Uterus (tissue), 4 donors: ENCODE data around the gene PHF3. TPM values are rescaled to one million over a fixed set of nuclear protein-coding genes. Genes with fewer than 3 reads are reported as not detected.
A peak's percentile ranks its signal among the peaks of the same experiment; 100 is the strongest.

Experiments
- DNase-seq, 2 donors: peaks; one replicate each; pipeline ENCODE4 v3.0.0-alpha.2; 2019 to 2020
- H3K27ac ChIP-seq, 2 donors: fragments of 200-600 bp; sonication (generic); 1 replicate in 1 of 2; 2 replicates in 1 of 2; pipeline ENCODE4 v1.5.1; 2016 to 2018
- H3K27me3 ChIP-seq, 2 donors: fragments of 200-600 bp; sonication (generic); one replicate each; pipeline ENCODE4 v1.5.1; 2018 to 2019; ENCODE audit warnings: control low read depth in 1 of 2
- H3K36me3 ChIP-seq, 2 donors: fragments of 200-600 bp; sonication (generic); one replicate each; pipeline ENCODE4 v1.5.1; 2019; ENCODE audit warnings: control low read depth in 1 of 2
- H3K4me1 ChIP-seq, 2 donors: fragments of 200-600 bp; sonication (generic); one replicate each; pipeline ENCODE4 v1.5.1; 2018 to 2019; ENCODE audit warnings: control low read depth in 1 of 2
- H3K4me3 ChIP-seq, 2 donors: fragments of 200-600 bp; sonication (generic); 1 replicate in 1 of 2; 2 replicates in 1 of 2; pipeline ENCODE4 v1.5.1; 2018 to 2019; ENCODE audit warnings: mild to moderate bottlenecking in 1 of 2
- H3K9me3 ChIP-seq, 2 donors: fragments of 200-600 bp; sonication (generic); one replicate each; pipeline ENCODE4 v1.5.1; 2019; ENCODE audit warnings: control low read depth in 1 of 2
- CTCF ChIP-seq, 4 experiments: fragments of 200-600 bp in 2 of 4; fragments of 450-650 bp in 2 of 4; sonication (generic) in 2 of 4; IDR thresholded peaks; one replicate each; pipeline ENCODE4 v1.5.1; 2016 to 2019; ENCODE audit warnings: antibody characterized with exemption in 4 of 4, mild to moderate bottlenecking in 2 of 4, moderate library complexity in 1 of 4
- POLR2A ChIP-seq, 2 donors: fragments of 450-650 bp; IDR thresholded peaks; one replicate each; pipeline ENCODE4 v1.6.1; 2016; ENCODE audit warnings: antibody characterized with exemption in 2 of 2, mild to moderate bottlenecking in 1 of 2, moderate library complexity in 1 of 2
- intact Hi-C: fragments of 100-400 bp; cut with DNase I; formaldehyde crosslinking; loops from one replicate; pipeline ENCODE4 v1.15.1; 2023; ENCODE audit warnings: low total_unique reads
- total RNA-seq, 4 donors: library from RNA; depleted of rRNA in 3 of 4; stranded (reverse); fragments of >200 nt in 3 of 4; gene quantifications; one replicate each; pipeline versions ENCODE4 v1.1.0 to v1.2.4, GENCODE V29; 2014 to 2023
- donor health status: DM: yes; HTN: yes; CAD: no.

Gene PHF3
- total RNA-seq, 4 donors from 2014 or later, result 65.8 to 144 (median 117) TPM

- no peaks in the 10 kb centered on the region for H3K4me1 ChIP-seq
- H3K27me3 ChIP-seq, result no peaks in the 10 kb centered on the region
- no peaks in the 10 kb centered on the region for H3K9me3 ChIP-seq
- H3K36me3 ChIP-seq, result no peaks in the 10 kb centered on the region
- H3K27ac ChIP-seq, result no peak overlapping the region
- intact Hi-C loops, result no loop called here
- no peak for DNase-seq
- no peak overlapping the region for H3K4me3 ChIP-seq
- TF ChIP-seq POLR2A (IDR thresholded peaks at IDR 0.05), result no peak
Observed at GRCh38 chr6:63630466-63630865, 5.1 kb upstream of the PHF3 start.

DNA sequence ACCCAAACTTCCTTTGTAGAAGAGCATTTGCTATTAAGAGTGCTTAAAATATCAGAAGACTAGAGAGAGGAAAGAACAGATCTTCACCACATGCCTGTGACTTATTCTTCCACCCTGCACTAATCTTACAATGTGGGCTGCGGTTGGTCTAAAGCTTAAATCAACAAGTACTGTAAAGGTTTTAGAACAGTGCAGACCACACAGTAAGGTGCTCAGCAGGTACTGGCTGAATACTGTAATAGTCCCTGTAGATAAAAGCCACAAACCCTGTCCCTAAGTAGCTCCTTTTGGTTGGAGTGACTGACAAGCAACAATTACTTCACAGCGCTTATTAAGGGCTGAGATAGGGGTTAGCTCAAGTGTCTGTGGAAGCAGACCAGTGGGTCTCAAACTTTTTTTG lies 972 bp upstream of the PHF3 start:
- intact Hi-C loops, result no loop called here
- Histone ChIP-seq H3K9me3 (no peaks in the 10 kb centered on the region), H3K4me1 (peaks cover 8 to 11% of the 10 kb centered on the region in 2 donors), H3K36me3 (no peaks in the 10 kb centered on the region), H3K27me3 (no peaks in the 10 kb centered on the region), H3K27ac (peak overlapping the region in 1 of 2 donors; percentile 97), H3K4me3 (no peak overlapping the region)
- no peak for DNase-seq
- TF ChIP-seq CTCF (IDR thresholded peaks at IDR 0.05) (no peak), POLR2A (IDR thresholded peaks at IDR 0.05) (no peak)

- H3K9me3 ChIP-seq, result no peaks in the 10 kb centered on the region
- no peaks in the 10 kb centered on the region for H3K36me3 ChIP-seq
- H3K4me3 ChIP-seq, result peak overlapping the region; percentile 91 to 95
- no peak for DNase-seq
- H3K4me1 ChIP-seq, result peaks cover 8 to 12% of the 10 kb centered on the region in 2 donors
- intact Hi-C loops, result no loop called here
- H3K27ac ChIP-seq, result peak overlapping the region; percentile 97 to 99
- H3K27me3 ChIP-seq, result no peaks in the 10 kb centered on the region
- TF ChIP-seq POLR2A (IDR thresholded peaks at IDR 0.05), result no peak
- TF ChIP-seq CTCF (IDR thresholded peaks at IDR 0.05), result no peak
Observed at GRCh38 chr6:63635215-63635587, 401 bp upstream of the PHF3 start.

DNA sequence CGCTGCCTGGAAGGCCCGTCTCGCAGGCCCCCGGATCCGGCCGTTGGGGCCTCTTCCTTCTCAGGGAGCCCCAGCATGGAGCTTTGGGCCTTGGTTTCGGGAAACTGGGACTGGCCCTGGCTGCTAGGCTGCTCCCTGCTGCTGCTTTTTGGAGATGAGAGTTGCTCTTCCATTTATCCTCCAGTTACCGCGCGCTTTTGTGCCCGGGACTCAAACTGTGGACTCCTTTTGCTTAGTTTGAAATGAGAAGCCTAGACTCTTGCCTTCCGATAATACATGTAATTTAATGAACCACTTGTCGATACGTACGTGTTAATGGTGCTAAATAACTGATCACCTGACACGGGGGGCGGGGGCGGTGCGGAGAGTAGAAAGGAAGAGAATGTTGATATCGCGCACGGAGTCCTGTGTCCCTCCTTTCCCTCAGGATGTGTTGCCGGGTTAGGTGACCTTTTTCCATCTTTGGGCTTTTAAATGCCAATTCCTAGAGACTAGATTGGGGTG lies 968 bp downstream of the PHF3 start:
- Histone ChIP-seq H3K36me3 (no peaks in the 10 kb centered on the region), H3K27me3 (no peaks in the 10 kb centered on the region), H3K4me3 (peak overlapping the region; percentile 91 to 95), H3K4me1 (peaks cover 8 to 12% of the 10 kb centered on the region in 2 donors), H3K27ac (peak overlapping the region; percentile 97 to 99), H3K9me3 (no peaks in the 10 kb centered on the region)
- intact Hi-C loops, result no loop called here
- TF ChIP-seq POLR2A (IDR thresholded peaks at IDR 0.05) (no peak), CTCF (IDR thresholded peaks at IDR 0.05) (no peak)
- peak; percentile 33 to 48 for DNase-seq

DNA sequence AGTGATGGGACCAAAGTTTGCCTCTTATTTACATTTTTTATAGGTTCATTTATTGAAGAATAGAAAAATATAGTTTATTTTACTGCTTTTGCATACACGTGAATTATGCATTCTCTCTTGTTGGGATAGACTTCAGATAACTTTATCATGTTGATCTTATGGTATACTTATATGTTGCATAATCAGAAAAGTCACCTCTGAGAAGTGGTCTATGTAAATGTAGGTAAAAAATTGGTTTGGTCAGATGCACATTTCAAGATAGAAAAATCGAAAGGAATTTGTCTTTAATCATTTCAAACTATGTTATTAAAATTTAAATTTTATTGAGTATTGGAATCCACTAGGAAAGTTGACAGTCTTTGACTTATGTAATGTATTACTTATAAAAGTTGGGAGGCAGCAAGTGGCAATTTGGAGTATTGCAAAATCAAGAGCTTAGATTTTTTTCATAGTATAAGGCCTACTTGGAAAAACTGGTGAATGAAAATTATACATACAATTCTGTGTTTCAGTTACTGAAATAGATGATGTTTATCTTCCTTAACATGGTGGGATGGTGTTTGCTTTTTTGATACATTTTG lies 2.4 kb downstream of the PHF3 start:
- H3K4me1 ChIP-seq, result peaks cover 8 to 12% of the 10 kb centered on the region in 2 donors
- no peaks in the 10 kb centered on the region for H3K36me3 ChIP-seq
- intact Hi-C loops, result no loop called here
- no peaks in the 10 kb centered on the region for H3K9me3 ChIP-seq
- TF ChIP-seq CTCF (IDR thresholded peaks at IDR 0.05) (no peak), POLR2A (IDR thresholded peaks at IDR 0.05) (no peak)
- no peak for DNase-seq
- H3K27me3 ChIP-seq, result no peaks in the 10 kb centered on the region
- H3K27ac ChIP-seq, result peak overlapping the region in 1 of 2 donors; percentile 99
- peak overlapping the region in 1 of 2 donors; percentile 95 for H3K4me3 ChIP-seq
